BJ (cell line): Measurements from ENCODE around the gene PERCC1. TPM values are rescaled to one million over a fixed set of nuclear protein-coding genes. Genes with fewer than 3 reads are reported as not detected.

ENCODE experiments used
- CTCF ChIA-PET: fragments of 350-600 bp; formaldehyde crosslinking; extraction: SDS; loops from one replicate; lab custom pipeline; 2021; ENCODE audit warnings: antibody characterized with exemption, inconsistent platforms; lab: Yijun Ruan, JAX
- POLR2A ChIA-PET: fragments of 300-600 bp; sonication (Branson Sonifier 250); formaldehyde crosslinking; extraction: SDS; loops from one replicate; lab custom pipeline; 2021; ENCODE audit warnings: antibody characterized with exemption; lab: Charles Lee
- DNase-seq: peaks from one replicate; pipeline ENCODE4 v3.0.0-alpha.2; 2011; ENCODE audit warnings: low read depth
- H3K27me3 ChIP-seq: 2 replicates; pipeline ENCODE4 v1.6.0; 2011; ENCODE audit warnings: low read length; ENCODE audit not compliant: control insufficient read depth, insufficient read depth
- H3K36me3 ChIP-seq: 2 replicates; pipeline ENCODE4 v1.5.1; 2011; ENCODE audit warnings: low read length; ENCODE audit not compliant: control insufficient read depth, insufficient read depth
- H3K4me3 ChIP-seq: 2 replicates; pipeline ENCODE4 v1.5.1; 2011; ENCODE audit warnings: low read depth, mild to moderate bottlenecking, control low read depth, low read length
- CTCF ChIP-seq: IDR thresholded peaks from 2 replicates; pipeline ENCODE4 v1.5.1; 2011; ENCODE audit warnings: low read depth, mild to moderate bottlenecking, control low read depth, inconsistent platforms, low read length, moderate library complexity; ENCODE audit not compliant: insufficient read depth
- polyA plus RNA-seq: library from polyadenylated mRNA; depleted of rRNA; stranded (reverse); fragments of >200 nt; gene quantifications from 2 replicates; pipeline ENCODE4 v1.2.3, GENCODE V29; 2011

The PERCC1 gene
- polyA plus RNA-seq, 1 experiment, result not detected

DNA sequence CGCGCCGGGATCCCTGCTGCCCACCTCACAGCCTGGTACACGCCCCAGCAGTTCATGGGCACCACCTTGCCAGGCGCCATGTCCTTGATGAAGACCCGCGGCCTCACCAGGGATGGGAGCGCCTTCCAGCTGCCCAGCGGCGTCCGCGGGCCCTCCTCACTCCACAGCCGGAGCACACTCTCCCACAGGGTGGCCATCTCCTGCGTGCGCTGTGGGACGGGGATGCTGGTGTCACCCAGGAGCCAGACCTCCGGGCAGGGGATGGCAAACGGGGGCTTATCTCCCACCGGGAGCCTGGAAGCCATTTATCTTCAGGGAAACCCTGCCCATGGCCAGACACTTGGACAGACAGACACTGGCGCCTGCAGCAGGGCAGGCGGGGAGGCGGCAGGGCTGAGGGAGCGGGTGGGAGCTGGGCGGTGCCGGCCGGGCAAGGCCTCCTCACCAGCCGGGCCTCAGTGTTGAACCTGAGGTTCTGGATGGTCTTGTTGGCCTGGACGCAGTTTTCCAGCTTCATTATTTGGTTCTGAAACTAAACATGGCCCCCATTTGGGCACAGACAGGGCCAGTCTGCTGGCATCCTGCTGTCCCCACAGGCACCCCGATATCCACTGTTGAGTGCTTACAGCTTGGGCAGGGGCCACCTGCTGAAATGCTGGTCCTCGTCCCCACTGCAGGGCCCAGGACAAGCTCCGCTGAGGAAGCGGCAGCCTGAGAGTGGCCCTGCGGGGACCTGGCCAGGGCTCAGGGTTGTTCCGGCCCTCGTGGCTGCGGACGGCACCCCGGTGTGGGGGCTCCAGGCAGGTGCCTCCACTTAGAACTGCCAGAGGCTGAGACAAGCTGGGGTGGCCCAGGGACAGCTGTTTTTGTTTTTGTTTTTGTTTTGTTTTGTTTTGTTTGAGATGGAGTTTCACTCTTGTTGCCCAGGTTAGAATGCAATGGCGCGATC, 4.0 kb downstream of the PERCC1 start:
- ChIA-PET POLR2A (no interaction called here), CTCF (no interaction called here)
- DNase-seq, result no peak
- no peaks in the 10 kb centered on the region for H3K27me3 ChIP-seq
- no peaks in the 10 kb centered on the region for H3K36me3 ChIP-seq
- H3K4me3 ChIP-seq, result no peak overlapping the region
- TF ChIP-seq CTCF, result no peak

GRCh38 chr16:1435921-1436697, 5.2 kb downstream of the PERCC1 start:
- ChIA-PET POLR2A (no interaction called here), CTCF (no interaction called here)
- DNase-seq, result no peak
- no peaks in the 10 kb centered on the region for H3K27me3 ChIP-seq
- no peak for TF ChIP-seq CTCF
- no peaks in the 10 kb centered on the region for H3K36me3 ChIP-seq
- no peak overlapping the region for H3K4me3 ChIP-seq

GRCh38 chr16:1436731-1437355, 6.0 kb downstream of the PERCC1 start:
- no peak overlapping the region for H3K4me3 ChIP-seq
- no peak for DNase-seq
- no peak for TF ChIP-seq CTCF
- no peaks in the 10 kb centered on the region for H3K27me3 ChIP-seq
- no peaks in the 10 kb centered on the region for H3K36me3 ChIP-seq
- POLR2A ChIA-PET, result no interaction called here
- CTCF ChIA-PET, result no interaction called here

DNA sequence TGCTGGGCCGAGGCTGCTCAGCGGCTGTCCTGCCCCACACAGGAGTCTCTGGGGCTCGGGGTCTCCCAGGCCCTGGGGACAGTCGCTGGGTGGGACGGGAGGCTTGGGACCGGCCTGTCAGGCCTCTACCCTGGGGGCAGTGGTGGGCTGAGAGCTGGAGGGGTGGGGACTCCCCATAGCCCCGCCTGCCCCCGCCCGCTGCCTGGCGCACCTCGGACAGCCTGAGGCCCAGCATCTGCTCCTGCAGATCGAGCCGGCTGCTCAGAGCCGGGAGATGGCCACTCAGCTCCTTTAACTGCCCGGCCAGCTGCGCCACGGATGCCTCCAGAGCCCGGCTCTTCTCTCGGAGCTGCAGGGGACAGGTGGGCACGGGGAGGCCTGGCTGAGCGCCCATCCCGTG, 6.7 kb downstream of the PERCC1 start:
- Histone ChIP-seq H3K36me3 (no peaks in the 10 kb centered on the region), H3K4me3 (no peak overlapping the region), H3K27me3 (no peaks in the 10 kb centered on the region)
- no peak for DNase-seq
- ChIA-PET CTCF (interaction anchor here (1.6 kb wide), 1 partner anchor 9 kb away, joined by 5 read pairs; no protein-coding TSS in a partner anchor), POLR2A (interaction anchor here (0.6 kb wide), 1 partner anchor 11 kb away, joined by 3 read pairs; no protein-coding TSS in a partner anchor)
- no peak for TF ChIP-seq CTCF
